Measurements from ENCODE around the gene ENDOV.
"Not testable (repeated sequence)": the region's sequence is repeated elsewhere in the genome, so short reads cannot be mapped to it uniquely, and the experiment has no call there.

The ENDOV gene

DNA sequence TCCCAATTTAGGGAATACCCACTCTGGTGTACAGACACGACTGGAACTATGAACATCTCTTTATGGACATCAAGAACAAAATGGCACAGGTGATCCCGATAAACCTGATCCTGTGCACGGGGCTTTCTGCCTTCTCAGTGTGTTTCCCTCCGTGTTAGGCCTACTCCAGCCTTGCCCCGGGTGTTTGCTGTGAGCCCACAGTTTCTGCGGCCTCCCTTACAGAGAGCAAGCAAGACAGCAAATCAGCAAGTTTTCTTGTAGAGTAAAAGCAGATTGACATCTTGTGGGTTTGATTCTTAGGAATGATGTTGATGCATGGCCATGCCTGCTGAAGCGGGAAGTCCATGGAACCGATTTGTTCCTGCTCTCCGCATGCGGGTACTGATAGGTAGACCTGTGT, 26.4 kb upstream of the ENDOV start:
- no peak for DNase-seq (ENCODE audit: low spot score)

DNA sequence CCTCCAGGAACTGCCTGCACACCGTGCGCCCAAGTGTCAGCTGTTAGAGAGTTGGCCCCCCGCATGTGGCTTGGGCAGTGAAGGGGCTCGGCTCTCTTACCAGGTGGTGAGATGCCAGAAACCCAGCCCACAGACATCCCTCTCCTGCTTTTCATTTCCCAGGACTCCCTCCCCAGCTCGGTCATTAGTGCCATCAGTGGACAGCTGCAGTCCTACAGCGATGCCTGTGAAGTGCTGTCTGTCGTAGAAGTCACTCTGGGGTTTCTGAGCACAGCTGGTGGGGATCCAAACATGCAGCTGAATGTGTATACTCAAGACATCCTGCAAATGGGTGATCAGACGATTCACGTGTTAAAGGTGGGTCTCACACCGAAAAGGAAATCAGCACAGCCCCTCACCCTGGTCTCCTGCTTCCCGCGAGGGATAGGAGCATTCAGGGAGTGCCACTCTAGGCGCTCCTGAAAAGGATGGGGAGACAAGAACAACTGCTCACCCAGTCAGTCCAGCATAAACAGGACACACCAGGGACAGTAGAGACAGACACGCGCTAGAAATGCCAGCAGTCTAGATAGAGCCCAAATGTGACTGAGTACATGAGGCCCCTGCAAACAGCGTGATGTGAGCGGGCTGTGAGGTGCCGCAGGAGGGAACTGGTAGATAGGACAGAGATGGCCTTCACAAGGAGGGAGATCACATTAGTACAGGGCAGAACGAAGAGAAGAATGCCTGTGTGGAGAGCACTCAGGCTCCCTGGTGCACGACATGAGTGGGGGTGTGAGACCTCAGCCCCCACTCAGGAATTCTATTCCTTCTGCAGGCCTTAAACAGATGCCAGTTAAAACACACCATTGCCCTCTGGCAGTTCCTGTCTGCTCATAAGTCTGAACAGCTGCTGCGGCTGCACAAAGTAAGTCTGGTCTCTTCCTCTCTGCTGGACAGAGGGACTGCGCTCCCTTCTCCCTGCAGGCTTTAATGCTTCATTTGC, 25.7 kb upstream of the ENDOV start:
- DNase-seq (ENCODE audit: low spot score): no peak

DNA sequence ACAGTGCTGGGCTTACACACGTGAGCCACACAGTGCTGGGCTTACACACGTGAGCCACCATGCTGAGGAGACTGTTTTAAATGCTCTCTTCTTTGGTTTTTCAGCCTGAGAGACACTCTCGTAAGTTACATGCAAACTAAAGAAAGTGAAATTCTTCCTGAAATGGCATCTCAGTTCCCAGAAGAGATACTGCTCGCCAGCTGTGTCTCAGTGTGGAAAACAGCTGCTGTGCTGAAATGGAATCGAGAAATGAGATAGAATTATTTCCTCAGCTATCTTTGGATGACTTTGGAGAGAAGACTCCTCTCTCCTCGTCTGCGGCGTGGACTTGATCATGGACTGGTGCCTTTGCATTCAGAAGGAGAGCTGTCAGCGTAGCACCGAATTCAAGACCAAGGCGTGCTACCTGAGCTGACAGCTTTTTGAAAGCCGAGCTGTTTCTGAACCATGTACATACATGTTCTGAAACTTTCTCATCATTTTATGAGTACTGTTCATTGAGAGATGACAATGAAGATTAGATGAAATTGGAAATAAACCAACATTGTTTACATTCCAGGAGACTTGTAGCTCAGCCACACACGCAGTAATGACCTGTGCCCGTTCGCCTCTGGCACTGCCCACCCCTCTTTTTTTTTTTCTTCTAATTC, 21.6 kb upstream of the ENDOV start:
- no peak for DNase-seq (ENCODE audit: low spot score)

DNA sequence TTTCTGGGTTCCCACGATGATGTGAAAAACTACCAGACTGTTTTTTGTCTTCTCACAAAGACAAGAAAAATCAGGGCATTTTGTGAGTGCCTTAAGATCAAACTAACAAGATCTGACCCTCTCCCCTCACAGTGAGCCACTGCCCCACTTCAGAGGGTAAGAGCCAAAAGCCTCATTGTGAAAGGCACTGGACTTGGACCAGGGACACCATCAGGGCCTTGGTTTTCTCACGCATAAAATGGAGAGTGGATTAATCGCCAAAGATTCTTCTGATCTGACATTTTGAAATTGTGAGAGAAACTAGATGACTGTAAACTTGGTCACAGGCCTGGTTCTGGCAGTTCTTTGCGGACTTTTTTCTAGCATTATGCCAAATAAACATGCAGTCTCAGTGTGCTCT, 21.0 kb upstream of the ENDOV start:
- DNase-seq (ENCODE audit: low spot score): no peak

DNA sequence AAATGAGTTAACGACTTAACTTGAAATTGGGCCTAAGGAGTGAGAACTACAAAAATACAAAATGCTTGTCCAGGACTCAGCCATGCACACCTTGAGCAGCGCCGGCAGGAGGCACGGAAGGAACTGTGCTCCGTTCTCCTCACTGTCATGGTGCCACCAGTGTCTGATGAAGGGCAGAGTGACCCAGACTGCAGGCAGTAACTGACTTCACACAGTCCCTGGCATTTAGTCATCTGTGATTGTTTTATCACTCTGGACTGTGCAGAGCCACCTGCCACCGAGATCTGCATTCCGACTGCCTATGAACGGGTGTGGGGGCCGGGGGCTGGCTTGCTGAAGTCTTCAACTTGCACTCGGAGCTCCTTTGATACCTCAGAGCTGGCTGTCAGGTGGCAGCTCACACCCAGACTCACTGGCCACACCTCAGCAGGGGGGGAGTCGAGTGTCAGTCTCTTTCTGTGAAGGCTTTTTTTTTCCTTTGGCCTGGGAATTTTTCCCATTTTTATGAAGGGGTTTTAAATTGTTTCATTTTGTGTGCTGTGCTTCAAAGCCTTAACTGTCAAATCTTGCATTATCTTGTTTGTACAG, 20.2 kb upstream of the ENDOV start:
- DNase-seq (ENCODE audit: low spot score): no peak

DNA sequence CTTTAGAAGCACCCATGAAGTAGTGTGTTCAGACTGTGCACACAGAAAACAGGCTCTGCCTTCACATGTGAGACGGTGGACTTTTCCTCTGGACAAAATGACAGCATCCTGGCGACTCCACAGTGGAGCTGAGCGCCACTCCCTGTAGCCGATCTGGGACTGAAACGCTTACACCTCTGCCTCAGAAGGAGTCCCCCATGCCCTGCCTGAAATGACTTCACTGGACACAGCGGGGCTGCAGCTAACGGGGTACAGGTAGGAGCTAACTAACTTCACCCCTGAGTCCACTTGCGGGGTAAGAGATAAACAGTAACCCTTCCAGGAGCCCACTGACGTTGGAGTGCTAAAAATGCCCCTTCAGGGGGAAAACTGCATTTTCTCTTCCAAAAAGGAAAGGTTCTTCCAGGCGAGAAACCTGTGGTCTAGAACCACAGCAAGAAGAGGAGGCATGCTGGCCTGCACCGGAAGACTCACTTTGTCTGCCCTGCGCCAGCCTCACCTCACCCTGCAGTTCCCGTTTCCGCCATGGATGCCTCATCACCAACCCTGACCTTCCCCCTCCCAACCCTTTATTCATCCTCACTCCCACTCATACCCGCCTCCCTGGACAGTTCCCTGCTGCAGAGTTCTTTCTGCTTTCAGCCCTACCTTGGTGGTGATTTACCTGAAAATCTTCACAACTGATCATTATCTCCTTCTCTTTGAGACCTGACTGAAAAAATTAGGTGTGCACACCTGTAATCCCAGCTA, 19.4 kb upstream of the ENDOV start:
- no peak for DNase-seq (ENCODE audit: low spot score)

DNA sequence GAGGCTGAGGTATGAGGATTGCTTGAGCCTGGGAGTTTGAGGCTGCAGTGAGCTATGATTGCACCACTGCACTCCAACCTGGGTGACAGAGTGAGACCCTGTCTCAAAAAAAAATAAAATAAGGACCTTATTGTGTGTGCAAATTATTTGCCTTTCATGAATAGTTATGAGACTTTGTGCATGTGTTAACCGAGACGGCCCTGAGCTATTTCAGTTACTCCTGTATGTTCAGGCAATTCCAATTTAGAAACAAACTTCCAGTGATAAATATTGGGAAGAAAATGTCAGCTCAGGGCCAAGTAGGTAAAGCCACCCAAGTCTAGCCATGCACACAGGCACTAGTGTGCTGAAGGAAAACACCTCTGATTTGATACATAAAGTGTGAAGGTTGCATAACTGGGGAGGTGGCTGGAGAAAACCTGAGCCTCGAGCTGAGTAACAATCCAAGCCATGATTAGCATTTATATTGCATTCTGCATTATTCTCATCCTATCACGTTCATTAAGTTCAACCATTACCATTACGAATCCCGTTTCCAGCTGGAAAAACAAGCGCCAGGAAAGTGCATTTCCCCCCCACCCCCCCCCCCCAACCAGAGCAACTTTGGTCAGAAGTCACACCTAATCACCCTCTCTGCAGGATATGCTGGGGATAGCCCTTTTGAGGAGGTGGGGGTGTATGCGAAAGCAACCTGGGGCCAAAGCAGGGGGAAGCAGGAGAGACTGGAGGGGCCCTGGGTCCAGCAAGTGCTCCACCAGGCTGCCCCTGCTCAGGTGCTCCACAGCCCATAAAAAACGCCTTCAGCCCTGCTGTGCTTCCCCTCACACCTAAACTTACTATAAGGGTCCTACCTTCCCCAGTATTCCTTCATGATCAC, 18.6 kb upstream of the ENDOV start:
- no peak for DNase-seq (ENCODE audit: low spot score)

DNA sequence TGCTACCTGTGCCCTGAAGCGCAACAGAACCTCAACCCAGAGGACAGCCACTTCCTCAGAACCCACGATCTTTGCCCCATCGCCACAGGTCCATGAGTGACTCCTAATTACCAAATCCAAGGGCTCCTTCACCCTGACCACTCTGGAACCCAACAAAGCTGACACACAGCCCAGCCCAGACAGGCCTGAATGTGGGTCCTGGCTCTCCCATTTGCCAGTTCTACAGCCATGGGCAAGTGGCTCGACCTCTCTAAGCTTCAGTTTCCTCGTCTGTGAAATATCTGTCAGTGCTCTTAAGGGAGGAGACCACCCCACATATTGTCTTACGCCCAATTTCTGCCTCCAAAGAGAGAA, 18.0 kb upstream of the ENDOV start:
- DNase-seq (ENCODE audit: low spot score): no peak

DNA sequence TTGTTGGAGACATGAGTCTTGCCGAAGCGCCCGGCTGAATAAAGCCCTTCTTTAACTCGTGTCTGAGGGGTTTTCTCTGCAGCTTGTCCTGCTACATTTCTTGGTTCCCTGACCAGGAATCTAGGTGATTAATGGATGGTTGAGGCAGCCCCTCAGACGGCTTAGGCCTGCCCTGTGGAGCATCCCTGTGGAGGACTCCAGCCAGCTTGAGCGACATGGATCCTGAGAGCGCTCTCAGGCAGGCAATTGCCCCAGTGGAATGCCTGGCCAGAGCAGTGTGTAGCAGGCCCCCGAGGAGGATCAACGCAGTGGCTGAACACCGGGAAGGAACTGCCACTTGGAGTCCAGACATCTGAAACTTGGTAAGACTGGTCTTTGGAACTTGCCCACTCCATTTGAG, 17.3 kb upstream of the ENDOV start:
- no peak for DNase-seq (ENCODE audit: low spot score)

DNA sequence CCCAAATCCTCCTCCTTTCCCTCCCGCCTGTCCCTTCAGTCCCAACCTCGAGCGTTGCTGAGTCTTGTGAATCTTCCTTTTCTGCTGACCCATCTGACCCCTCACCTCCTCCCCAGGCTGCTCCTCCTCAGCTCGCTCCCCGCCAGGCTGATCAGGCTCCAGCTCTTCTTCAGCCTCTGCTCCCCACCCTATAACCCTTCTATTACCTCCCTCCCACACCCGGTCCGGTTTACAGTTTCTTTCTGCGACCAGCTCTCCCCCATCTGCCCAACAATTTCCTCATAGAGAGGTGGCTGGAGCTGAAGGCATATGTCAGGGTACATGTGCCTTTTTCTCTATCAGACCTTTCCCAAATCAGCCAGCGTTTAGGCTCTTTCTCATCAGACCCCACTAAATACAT, 13.9 kb upstream of the ENDOV start:
- DNase-seq (ENCODE audit: low spot score): not testable (repeated sequence)

DNA sequence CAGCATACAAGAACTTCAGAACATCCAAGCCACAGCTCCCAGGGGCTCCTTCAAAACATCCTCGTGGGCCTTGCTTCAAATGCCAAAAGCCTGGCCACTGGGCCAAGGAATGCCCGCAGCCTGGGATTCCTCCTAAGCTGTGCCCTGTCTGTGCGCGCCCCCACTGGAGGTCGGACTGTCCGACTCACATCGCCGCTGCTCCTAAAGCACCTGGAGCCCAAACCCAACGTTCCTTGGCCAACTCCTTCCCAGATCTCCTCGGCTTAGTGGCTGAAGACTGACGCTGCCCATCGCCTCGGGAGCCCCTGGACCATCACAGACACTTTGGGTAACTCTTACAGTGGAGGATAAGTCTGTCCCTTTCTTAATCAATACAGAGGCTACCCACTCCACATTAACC, 12.9 kb upstream of the ENDOV start:
- DNase-seq (ENCODE audit: low spot score): not testable (repeated sequence)

DNA sequence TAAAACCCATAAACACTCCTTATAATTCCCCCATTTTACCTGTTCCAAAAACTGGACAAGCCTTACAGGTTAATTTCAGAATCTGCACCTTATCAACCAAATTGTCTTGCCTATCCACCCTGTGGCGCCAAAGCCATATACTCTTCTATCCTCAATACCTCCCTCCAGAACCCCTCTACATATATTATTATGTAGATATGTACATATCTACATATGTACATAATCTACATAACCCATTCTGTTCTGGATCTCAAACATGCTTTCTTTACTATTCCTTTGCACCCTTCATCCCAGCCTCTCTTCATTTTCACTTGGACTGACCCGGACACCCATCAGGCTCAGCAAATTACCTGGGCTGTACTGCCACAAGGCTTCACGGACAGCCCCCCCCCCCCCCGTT, 12.0 kb upstream of the ENDOV start:
- no peak for DNase-seq (ENCODE audit: low spot score)

DNA sequence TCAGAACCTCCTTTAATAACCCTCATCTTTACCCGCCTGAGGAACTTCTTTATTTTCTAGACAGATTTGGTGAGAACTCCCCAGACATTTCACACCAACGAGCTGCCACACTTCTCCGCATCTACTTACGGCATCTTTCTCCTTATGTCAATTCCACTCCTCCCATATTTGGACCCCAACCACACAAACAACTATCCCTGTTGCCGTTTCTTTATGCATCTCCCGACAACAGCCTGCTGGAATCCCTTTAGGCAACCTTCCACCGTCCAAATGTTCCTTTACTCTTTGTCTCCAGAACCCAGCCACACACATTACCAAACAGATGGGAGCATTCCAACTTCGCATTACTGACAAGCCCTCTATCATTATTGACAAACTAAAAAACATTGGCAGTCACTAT, 8.8 kb upstream of the ENDOV start:
- DNase-seq (ENCODE audit: low spot score): no peak

DNA sequence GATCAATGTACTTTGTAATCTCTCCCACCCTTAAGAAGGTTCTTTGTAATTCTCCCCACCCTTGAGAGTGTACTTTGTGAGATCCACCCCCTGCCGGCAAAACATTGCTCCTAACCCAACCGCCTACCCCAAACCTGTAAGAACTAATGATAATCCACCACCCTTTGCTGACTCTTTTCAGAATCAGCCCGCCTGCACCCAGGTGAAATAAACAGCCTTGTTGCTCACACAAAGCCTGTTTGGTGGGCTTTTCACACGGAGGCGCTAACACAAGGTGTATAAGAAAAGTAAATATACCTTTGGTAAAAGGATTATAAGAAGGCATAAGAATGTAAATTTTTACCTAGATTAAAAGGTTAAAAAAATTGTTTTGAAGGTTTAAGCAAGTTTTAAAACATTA, 7.0 kb upstream of the ENDOV start:
- DNase-seq (ENCODE audit: low spot score): not testable (repeated sequence)

DNA sequence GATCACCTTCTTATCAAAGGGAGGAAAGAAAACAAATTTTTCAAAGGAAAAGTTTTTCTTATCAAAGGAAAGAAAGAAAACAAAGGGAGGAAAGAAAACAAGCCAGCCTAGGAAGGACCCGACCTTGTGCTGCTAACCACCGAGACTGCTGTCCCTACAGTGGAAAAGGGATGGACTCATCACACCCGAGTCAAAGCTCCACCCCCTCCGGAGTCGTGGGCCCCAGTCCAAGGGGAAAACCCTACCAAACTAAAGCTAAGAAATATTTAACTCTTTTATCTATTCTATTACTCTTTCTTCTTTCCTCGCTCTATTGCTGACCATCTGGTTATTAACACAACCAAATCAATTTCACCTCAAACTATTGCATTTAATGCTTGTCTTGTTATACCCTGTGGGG, 6.1 kb upstream of the ENDOV start:
- no peak for DNase-seq (ENCODE audit: low spot score)

DNA sequence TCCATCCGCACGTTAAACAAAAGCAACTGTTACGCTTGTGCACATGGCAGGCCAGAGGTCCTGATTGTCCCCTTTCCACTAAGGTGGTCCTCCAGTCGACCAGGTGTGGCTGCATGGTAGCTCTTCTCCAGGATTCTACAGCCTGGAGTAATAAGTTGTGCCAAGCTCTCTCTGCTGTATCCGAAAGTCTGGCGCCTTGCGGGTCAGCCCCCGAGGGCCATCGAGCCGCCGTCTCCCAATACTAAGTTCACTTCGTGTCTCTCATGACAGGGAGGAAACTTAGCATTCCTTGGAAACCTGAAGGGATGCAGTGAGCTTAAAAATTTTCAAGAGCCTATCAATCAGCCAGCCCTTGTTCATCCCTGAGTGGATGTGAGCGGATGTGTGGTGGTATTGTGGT, 5.3 kb upstream of the ENDOV start:
- DNase-seq (ENCODE audit: low spot score): no peak

DNA sequence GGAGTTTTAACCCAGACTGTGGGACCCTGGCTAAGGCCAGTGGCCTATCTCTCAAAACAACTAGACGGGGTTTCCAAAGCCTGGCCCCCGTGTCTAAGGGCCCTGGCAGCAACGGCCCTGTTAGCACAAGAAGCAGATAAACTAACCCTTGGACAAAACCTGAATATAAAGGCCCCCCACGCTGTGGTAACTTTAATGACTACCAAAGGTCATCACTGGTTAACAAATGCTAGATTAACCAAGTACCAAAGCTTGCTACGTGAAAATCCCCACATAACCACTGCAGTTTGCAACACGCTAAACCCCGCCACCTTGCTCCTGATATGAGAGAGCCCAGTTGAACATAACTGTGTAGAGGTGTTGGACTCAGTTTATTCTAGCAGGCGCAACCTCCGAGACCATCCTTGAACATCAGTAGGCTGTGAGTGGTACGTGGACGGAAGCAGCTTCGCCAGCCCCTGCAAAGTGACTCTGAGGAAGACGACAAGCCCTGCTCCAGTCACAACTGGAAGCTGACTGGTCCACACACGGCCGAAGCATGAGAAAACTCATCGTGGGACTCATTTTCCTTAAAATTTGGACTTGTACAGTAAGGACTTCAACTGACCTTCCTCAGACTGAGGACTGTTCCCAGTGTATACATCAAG, 4.4 kb upstream of the ENDOV start:
- DNase-seq (ENCODE audit: low spot score): not testable (repeated sequence)

DNA sequence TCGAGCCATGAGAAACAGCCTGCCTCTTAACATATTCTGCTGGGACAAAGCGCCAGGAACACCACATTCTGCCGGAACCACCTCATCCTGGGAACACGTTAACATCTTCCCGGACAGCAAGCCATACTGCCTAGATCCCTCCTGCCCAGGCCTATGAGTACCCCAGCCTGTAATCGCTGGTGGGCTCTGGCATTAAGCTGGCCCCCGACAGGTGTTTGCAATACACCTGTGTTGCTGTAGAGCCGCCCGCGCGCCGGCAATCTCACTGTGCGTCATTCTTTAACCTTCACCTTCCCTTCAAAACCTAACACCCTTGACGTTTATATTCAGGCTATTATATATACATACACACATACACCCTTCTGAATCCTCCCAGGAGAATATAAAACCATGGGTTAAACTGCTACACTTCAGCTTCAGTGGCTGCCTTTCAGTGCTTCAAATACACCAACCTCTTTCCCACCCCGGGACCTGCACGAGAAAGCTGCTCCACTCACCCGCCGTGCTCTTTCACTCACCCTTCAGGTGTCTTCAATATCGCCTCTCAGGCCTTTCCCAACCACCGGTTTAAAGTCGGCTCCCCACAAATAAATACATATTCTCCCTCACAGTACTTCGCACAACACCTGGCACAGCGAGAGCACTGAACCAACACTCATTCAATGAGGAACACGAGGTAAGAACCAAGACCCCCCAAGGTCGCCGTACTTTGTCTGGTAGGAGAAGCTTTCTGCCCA, 1.0 kb upstream of the ENDOV start:
- DNase-seq (ENCODE audit: low spot score): no peak

DNA sequence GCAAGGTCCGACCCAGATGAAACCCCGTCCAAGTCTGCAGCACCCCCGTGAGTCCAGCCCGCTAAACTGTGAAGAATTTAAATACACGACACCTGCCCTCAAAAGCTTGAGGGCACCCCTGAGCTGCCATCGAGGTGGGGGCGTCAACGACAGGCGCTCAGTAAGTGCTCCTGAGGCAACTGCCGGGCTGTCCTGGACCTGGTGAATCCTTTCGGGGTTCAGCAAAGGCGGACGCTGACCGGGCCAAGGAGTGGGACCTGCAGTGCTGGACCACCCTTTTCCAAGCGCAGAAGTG, 512 bp upstream of the ENDOV start:
- no peak for DNase-seq (ENCODE audit: low spot score)

DNA sequence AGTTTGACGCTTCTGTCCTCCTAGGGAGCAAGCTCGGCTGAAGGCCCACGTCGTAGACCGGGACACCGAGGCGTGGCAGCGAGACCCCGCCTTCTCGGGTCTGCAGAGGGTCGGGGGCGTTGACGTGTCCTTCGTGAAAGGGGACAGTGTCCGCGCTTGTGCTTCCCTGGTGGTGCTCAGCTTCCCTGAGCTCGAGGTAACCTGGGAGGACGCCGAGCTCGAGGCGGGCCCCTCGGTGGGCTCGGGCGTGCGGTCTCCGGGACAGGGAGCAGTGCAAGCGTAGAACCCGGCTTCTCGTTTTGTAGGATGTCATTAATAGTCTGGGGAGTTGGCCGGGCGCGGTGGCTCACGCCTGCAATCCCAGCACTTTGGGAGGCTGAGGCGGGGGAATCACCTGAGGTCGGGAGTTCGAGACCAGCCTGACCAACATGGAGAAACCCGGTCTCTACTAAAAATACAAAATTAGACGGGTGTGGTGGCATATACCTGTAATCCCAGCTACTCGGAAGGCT, 715 bp downstream of the ENDOV start:
- DNase-seq (ENCODE audit: low spot score): no peak
